HG03025 (cell line): ENCODE results near the gene GALNS.

Experiments
- ATAC-seq: cut with Tn5 transposase; IDR thresholded peaks from one replicate; pipeline ENCODE4 v1.9.1; 2021; ENCODE audit warnings: mild to moderate bottlenecking, moderate library complexity; ENCODE audit not compliant: unreplicated experiment, low FRiP score

The GALNS gene

GRCh38 chr16:88877564-88878289, 21.0 kb upstream of the GALNS start:
- ATAC-seq: no peak

GRCh38 chr16:88876942-88877526, 20.3 kb upstream of the GALNS start:
- ATAC-seq: no peak

GRCh38 chr16:88875703-88876234, 19.0 kb upstream of the GALNS start:
- ATAC-seq: no peak

- no peak for ATAC-seq
Measured at GRCh38 chr16:88874938-88875599, 18.3 kb upstream of the GALNS start.

DNA sequence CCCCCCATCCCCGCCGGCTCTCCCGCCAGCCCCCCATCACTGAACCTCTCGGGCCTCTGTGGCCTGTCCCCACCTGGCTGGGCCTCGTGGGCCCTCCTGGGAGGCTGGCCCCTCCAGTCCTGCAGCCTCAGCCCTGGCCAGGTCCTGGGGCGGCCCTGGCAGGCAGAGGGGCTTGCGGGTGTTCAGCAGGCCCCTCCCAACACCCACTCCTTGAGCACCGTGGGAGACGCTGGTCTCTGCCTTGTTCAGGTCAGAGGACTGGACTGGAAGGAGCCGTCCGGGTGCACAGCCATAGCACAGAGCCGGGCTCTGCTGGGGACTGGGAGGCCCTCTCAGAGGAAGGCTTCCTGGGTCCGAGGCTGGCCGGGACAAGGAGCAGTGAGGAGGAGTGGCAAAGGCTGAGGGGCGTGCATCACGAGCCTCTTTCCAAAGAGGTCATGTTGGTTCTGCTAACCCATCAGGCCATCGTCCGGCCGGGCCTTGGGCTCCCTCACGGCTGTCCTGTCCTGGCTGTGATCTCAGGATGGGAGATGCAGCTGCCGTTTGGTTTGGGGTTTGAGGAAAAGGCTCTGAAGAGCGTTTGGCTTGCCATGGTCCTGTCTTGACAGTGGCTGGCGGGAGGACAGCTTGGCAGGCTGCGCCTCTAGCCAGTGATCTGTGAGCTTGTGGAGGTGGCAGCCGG, 16.0 kb upstream of the GALNS start:
- no peak for ATAC-seq

DNA sequence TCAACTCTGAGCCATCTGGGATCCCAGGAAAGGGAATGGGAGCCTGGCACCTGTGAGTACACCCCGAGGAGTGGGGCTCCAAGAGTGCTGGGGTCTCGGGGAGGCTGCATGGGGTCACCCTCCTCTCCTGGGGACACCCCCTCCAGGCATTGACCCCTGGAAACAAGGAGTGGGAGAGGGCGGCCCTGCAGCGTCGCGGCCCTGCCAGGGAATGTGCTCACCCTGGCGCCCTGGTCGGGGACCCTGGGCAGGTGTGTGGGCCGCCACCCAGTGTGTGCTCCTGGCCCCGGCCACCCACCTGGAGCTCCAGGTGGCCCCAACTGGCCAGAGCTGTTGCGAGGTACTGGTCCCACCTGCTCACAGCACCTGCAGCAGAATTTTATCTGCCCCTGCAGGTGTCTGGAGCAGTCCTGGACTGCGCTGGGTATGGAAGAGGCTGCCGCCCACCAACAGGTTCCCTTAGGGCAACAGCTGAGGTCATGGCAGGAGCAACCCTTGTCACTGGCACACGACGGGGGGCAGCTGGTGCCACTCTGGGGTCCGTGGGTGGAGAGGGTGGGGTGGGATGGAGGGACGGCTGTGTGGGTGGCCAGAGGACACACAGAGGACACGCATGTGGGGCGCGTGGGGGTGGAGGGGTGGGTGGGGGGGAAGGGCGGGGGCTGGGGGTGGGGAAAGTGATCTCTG, 15.1 kb upstream of the GALNS start:
- no peak for ATAC-seq

DNA sequence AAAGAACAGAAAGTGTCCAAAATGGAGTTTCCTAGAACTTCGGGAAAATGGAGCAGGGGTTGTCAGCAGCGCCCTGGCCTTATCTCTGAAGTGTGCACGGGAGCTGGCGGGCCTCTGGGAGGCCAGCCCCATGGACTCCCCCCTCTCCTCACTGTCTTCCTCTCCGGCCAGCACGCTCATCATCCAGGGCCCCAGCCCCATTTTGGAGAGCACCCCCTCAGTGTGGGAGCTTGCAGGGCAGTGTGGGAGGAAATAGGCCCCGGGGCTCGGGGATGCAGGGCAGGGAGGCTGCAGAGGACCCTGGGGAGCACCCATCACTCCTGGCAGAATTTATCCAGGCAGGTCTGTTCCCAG, 14.6 kb upstream of the GALNS start:
- ATAC-seq: no peak

DNA sequence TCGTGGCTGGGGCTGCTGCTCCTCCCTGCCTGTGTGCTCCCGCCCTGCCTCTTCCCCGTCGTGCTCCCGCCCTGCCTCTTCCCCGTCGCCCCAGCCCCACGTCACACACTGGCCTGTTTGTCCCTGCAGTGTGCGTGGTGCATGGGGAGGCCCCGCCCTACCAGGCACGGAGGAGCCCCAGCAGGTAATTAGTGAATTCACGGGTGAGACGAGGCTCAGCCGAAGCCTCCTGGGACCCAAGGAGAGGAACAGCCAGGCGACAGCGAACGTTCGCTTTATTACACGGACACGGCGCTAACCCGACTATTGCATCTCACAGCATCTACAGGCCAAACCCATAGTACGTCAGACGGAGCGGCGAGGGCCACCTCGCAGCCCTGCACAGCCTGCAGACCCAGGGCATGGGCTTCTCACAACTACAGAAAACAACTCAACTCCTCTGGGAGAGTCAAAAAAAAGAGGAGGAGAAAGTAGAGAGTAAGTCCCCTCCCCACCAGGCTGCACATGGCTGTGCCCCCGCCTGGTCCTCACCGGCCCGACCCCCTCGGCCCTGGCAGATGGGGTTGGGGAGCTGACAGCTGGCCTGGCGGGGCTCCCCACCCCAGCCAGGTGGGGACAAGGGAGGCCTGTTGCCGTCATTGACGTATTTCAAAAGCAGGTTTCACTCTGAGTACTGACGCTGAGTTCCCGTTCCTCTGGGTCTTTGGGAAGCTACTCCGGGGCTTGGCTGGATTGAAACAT, 14.0 kb upstream of the GALNS start:
- ATAC-seq: no peak

- ATAC-seq: no peak
Measured at GRCh38 chr16:88869673-88869980, 12.9 kb upstream of the GALNS start.

DNA sequence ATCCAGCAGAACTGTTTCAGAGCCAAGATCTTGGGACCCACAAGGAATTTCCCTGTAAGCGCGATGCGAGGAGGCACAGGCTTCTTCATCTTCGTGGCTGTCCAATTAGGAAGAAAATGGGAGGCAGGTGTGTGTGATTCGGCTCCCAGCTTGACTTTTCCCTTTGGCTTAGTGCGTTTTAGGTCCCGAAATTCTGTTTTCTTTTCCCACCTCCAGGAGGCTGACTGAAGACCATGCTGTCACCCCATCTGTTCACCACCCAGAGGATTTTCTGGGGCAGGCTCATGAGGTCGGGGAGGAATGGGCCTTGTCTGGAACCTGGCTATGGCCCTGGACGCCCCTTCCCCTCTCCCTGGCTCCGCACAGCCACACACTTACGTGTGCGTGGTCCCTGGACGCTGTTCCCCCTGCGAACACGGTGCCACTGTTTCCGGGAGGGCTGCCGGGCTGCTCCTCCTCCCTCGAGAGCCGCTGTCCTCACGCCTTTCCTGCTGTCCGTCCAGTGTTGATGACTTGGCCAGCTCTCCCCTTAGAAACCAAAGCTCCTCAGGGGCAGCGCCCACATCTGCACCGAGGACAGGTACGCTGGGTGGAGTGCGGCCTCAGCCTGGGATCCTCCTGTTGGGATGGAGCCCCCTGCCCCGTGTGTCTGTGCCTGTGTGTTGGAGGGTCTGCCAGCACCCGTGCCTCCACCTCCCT, 12.4 kb upstream of the GALNS start:
- ATAC-seq: no peak

GRCh38 chr16:88867581-88868246, 11.0 kb upstream of the GALNS start:
- no peak for ATAC-seq

DNA sequence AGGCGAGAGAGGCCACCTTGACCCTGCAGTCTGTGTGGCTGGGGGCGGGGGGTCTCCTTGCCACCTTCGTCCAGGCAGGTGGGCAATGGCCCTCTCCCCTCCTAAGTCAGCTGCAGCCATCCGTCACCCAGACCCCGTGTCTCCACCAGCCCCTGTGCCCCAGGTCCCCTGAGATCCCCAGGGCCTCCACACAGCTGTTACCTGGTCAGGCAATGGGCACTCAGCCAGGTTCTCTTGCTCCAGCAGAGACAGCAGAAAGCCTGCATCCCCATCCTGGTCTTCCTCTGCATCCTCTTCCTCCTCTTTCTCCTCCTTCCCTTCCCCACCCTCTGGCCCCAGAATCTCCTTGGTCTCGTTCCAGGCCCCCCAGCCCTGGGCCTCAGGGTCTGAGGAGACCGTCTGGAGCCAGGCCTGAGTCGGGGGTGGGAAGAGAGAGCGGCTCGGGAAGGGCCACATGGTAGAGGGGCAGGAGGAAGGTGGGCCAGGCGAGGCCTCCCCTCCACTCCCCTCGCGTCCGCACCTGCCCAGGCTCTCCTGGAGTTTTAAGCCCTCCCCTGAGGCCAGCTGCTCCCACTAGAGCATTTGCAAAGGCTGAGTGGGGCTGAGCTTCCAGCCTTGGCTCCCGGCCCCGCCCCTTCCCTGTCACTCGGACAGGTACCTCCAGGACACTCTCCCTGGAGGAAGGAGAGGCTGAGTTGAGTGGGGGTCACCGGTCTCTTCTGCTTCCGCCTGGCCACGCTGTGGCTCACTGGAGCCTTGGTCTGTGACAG, 9.6 kb upstream of the GALNS start, which contains the start of gene PABPN1L:
PABPN1L (minus strand) TSS at position 510 of the 770 bp plus-strand sequence; CDS start at position 456, 54 bp downstream.
- ATAC-seq: no peak

DNA sequence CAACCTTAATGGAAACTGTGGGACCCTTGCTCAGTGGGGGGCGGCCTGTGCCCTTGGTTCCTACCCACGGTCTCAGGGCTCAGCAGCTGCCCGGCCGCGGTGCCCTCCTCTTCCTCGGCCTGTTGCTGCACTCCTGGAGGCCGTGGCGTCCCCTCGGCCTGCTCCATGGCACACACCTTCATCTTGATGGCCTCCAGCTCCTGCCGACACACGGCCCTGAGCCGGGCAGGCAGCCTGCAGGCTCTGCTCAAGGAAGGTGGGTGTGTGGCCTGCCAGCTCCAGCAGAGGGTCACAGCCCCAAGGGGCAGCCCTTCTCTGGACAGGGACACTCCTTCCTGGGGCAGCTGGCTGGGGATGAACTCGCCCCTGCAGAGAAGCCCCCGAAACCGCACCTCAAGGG, 9.0 kb upstream of the GALNS start:
- no peak for ATAC-seq

- ATAC-seq: no peak
Measured at GRCh38 chr16:88865310-88865709, 8.6 kb upstream of the GALNS start.

GRCh38 chr16:88864521-88864920, 7.8 kb upstream of the GALNS start:
- no peak for ATAC-seq

- no peak for ATAC-seq
Measured at GRCh38 chr16:88864099-88864498, 7.4 kb upstream of the GALNS start.

DNA sequence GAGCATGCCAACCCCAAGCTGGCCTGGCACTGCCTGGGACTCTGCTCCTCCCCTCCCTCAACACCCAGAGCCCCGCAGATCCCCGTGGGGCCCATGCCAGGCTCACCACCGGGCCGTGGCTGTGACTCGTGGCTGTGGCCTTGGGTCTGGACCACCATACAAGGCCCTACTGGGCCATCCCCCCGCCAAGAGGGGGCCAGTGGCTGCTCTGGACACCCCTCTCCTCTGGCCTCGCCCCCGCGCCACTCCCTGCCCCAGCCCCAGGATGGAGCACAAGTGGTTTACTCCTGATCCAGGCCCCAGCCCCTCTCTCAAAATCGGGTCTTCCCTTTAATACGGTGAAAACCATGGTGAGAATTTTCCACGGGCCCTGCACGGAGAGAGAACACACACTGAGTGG, 6.7 kb upstream of the GALNS start:
- no peak for ATAC-seq

DNA sequence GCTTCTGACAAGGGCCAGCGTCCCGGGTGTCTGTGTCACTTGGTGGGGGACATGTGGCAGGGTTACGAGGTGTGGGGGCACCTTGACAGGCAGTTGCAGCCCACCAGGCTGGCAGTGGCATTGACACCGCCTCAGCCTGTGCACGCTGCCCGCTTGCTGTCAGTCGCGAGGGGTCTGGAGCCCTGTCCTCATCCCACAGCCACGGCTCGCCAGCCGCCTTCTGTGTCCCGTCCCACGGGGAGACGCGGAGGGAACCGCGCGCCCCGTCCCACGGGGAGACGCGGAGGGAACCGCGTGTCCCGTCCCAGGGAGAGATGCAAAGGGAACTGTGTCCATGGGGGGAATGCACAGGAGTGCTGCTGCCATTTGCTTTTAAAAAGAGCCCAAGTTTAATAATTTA, 6.2 kb upstream of the GALNS start:
- no peak for ATAC-seq
